Testis (tissue), 3 donors: ENCODE data around the gene REV3L. TPM values are rescaled to one million over a fixed set of nuclear protein-coding genes. Genes with fewer than 3 reads are reported as not detected.

ENCODE experiments used
- DNase-seq: peaks from one replicate; pipeline ENCODE4 v3.0.0-alpha.2; 2019
- H3K27ac ChIP-seq, 2 donors: fragments of 200-600 bp; sonication (generic); one replicate each; pipeline ENCODE4 v1.5.1; 2019
- H3K27me3 ChIP-seq: fragments of 200-600 bp; sonication (generic); one replicate; pipeline ENCODE4 v1.5.1; 2019
- H3K36me3 ChIP-seq: fragments of 200-600 bp; sonication (generic); one replicate; pipeline ENCODE4 v1.5.1; 2017; ENCODE audit warnings: low read depth; ENCODE audit errors: missing control alignments
- H3K4me1 ChIP-seq: fragments of 200-600 bp; sonication (generic); one replicate; pipeline ENCODE4 v1.5.1; 2019
- H3K4me3 ChIP-seq, 2 donors: fragments of 200-600 bp; sonication (generic); one replicate each; pipeline ENCODE4 v1.5.1; 2017 to 2019
- H3K9me3 ChIP-seq: fragments of 200-600 bp; sonication (generic); one replicate; pipeline ENCODE4 v1.5.1; 2017
- POLR2A ChIP-seq: fragments of 450-650 bp; IDR thresholded peaks from one replicate; pipeline ENCODE4 v1.6.1; 2017; ENCODE audit warnings: antibody characterized with exemption, mild to moderate bottlenecking, moderate library complexity
- WGBS, 2 donors: methylation state at CpG; one replicate each; pipeline ENCODE4 v1.1.5; 2018; 5-methylcytosine and 5-hydroxymethylcytosine counted together
- intact Hi-C: fragments of 100-400 bp; cut with DNase I; formaldehyde crosslinking; loops from one replicate; pipeline ENCODE4 v1.15.1; 2023; ENCODE audit warnings: low total_unique reads
- polyA plus RNA-seq: library from polyadenylated mRNA; stranded (reverse); fragments of 350-450 nt; fragmentation: Illumina TruSeq; extraction: RNeasy Lipid Tissue Mini Kit (QIAGEN cat#74804); gene quantifications from one replicate; pipeline ENCODE4 v1.2.3, GENCODE V29; 2014; ENCODE audit warnings: low read depth, low replicate concordance; ENCODE audit not compliant: insufficient read depth
- total RNA-seq, 2 donors: library from RNA; depleted of rRNA; stranded (reverse); fragments of >200 nt; gene quantifications; one replicate each; pipeline ENCODE4 v1.2.3, GENCODE V29; 2016
- TF ChIP-seq, protein P1 (sequence below), 3 experiments: fragments of 450-650 bp in 2 of 3; fragments of 200-600 bp in 1 of 3; sonication (generic) in 1 of 3; IDR thresholded peaks; one replicate each; pipeline ENCODE4 v1.5.1; 2016 to 2019; ENCODE audit warnings: antibody characterized with exemption in 3 of 3, mild to moderate bottlenecking in 2 of 3, moderate library complexity in 1 of 3

Gene REV3L
- total and polyA plus RNA-seq, 3 donors from 2014 or later: 11.1 to 56.8 (median 48.8) TPM

DNA sequence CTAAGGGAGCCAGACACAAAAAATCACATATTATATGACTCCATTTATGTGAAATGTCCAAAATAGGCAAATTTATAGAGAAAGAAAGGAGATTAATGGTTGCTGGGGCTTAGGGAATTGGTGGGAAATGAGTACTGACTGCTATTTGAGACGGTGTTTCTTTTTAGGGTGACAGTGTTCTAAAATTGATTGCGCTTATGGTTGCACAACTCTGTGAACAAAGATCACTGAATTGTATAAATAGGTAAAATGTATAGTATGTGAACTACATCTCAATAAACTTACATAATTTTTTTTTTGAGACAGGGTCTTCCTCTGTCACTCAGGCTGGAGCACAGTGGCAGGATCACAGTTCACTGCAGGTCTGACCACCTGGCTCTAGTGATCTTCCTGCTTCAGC, 45.4 kb downstream of the REV3L start:
- no peak for TF ChIP-seq POLR2A
- TF ChIP-seq, protein P1, sequence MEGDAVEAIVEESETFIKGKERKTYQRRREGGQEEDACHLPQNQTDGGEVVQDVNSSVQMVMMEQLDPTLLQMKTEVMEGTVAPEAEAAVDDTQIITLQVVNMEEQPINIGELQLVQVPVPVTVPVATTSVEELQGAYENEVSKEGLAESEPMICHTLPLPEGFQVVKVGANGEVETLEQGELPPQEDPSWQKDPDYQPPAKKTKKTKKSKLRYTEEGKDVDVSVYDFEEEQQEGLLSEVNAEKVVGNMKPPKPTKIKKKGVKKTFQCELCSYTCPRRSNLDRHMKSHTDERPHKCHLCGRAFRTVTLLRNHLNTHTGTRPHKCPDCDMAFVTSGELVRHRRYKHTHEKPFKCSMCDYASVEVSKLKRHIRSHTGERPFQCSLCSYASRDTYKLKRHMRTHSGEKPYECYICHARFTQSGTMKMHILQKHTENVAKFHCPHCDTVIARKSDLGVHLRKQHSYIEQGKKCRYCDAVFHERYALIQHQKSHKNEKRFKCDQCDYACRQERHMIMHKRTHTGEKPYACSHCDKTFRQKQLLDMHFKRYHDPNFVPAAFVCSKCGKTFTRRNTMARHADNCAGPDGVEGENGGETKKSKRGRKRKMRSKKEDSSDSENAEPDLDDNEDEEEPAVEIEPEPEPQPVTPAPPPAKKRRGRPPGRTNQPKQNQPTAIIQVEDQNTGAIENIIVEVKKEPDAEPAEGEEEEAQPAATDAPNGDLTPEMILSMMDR (IDR thresholded peaks at IDR 0.05): no peak
- Histone ChIP-seq H3K27me3 (no peaks in the 10 kb centered on the region), H3K9me3 (no peaks in the 10 kb centered on the region), H3K36me3 (no peaks in the 10 kb centered on the region), H3K4me3 (no peak overlapping the region), H3K27ac (no peak overlapping the region), H3K4me1 (peaks cover 1% of the 10 kb centered on the region)
- DNase-seq: no peak
- 93 to 97% methylated on average over 2 of the region's 2 CpGs for WGBS, 2 donors
- intact Hi-C loops: no loop called here

DNA sequence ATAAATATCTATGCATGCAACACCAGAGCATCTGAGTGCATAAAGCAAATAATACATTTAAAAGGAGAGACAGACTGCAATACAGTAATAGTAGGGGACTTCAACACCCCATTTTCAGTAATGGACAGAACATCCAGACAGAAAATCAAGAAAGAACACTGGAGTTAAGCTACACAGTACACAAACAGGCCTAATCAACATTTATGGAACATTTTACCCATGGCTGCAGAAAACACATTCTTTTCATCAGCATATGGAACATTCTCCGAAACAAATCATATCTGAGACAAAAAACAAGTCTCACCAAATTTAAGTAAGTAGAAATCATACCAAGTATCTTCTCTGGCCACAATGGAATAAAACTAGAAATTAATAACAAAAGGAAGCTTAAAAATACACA, 50.5 kb downstream of the REV3L start:
- intact Hi-C loops: no loop called here
- 64 to 69% methylated on average over 1 of the region's 1 CpG for WGBS, 2 donors
- Histone ChIP-seq H3K36me3 (no peaks in the 10 kb centered on the region), H3K4me1 (peaks cover 4% of the 10 kb centered on the region), H3K4me3 (no peak overlapping the region), H3K27me3 (no peaks in the 10 kb centered on the region), H3K27ac (no peak overlapping the region), H3K9me3 (no peaks in the 10 kb centered on the region)
- TF ChIP-seq POLR2A: no peak
- TF ChIP-seq, protein P1 (IDR thresholded peaks at IDR 0.05): no peak
- DNase-seq: no peak

DNA sequence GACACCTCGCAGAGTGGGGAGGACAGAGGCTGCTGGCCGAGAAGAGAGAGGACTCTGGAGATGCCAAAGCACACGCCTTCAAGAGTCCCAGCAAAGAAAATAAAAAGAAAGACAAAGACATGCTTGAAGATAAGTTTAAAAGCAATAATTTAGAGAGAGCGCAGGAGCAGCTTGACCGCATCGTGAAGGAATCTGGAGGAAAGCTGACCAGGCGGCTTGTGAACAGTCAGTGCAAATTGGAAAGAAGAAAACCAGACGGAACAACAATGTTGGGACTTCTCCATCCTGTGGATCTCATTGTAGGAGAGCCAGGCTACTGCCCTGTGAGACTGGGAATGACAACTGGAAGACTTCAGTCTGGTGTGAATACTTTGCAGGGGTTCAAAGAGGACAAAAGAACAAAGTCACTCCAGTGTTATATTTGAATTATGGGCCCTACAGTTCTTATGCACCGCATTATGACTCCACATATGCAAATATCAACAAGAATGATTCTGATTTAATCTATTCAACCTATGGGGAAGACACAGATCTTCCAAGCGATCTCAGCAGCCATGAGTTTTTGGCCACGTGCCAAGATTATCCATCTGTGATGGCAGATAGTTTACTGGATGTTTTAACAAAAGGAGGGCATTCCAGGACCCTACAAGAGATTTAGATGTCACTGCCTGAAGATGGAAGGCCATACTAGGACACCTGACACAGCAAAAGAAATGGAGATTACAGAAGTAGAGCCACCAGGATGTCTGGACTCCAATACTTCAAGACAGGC, 52.2 kb downstream of the REV3L start:
- 90 to 93% methylated on average over 11 of the region's 11 CpGs for whole genome bisulfite sequencing, 2 donors
- H3K27me3 ChIP-seq: no peaks in the 10 kb centered on the region
- no peaks in the 10 kb centered on the region for H3K9me3 ChIP-seq
- no peaks in the 10 kb centered on the region for H3K36me3 ChIP-seq
- DNase-seq: no peak
- intact Hi-C loops: no loop called here
- no peak overlapping the region for H3K27ac ChIP-seq
- no peak for TF ChIP-seq POLR2A
- TF ChIP-seq, protein P1 (IDR thresholded peaks at IDR 0.05): no peak
- H3K4me1 ChIP-seq: peaks cover 4% of the 10 kb centered on the region
- no peak overlapping the region for H3K4me3 ChIP-seq

DNA sequence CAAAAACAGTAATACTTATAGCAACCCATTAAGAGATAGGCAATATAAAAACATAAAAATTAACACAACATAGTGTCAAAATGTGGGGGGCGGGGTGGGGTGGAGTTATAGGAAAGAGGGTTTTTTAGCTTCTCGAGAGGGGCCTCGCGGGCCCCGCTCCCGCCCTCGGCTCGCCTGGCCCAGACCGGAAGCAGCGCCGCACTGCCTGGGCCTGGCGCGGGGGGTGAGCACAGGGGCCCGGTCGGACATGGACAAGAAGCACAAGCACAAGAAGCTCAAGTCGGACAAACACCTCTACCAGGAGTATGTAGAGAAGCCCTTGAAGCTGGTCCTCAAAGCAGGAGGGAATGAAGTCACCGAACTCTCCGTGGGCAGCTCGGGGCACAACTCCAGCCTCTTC, 53.4 kb downstream of the REV3L start:
- no peak for DNase-seq
- no peak overlapping the region for H3K27ac ChIP-seq
- no peak overlapping the region for H3K4me3 ChIP-seq
- H3K27me3 ChIP-seq: no peaks in the 10 kb centered on the region
- H3K9me3 ChIP-seq: no peaks in the 10 kb centered on the region
- no peaks in the 10 kb centered on the region for H3K36me3 ChIP-seq
- intact Hi-C loops: no loop called here
- TF ChIP-seq POLR2A: no peak
- TF ChIP-seq, protein P1 (IDR thresholded peaks at IDR 0.05): no peak
- H3K4me1 ChIP-seq: peaks cover 11% of the 10 kb centered on the region
- 78 to 85% methylated on average over 17 to 19 of the region's 19 CpGs for WGBS, 2 donors

DNA sequence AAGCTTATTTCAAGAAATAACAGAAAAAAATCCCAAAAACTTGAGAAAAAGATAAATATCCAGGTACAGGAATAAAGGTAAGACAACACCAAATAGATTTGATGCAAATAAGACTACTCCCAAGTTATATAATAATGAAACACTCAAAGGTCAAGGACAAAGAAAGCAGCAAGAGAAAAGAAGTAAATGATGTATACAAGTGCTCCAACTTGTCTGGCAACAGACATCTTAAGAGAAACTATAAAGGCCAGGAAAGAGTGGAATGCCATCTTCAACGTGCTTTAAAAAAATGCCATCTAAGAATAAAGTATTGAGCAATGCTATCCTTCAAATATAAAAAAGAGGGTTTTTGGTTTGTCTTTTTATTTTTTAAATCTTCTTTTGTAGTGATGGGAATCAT, 54.2 kb downstream of the REV3L start:
- H3K36me3 ChIP-seq: no peaks in the 10 kb centered on the region
- H3K27ac ChIP-seq: no peak overlapping the region

More for the DNA sequence above, 54.2 kb downstream of the REV3L start:
- no peak for DNase-seq
- WGBS, 2 donors: 73 to 80% methylated on average over 1 of the region's 1 CpG
- no peaks in the 10 kb centered on the region for H3K9me3 ChIP-seq
- intact Hi-C loops: no loop called here
- H3K27me3 ChIP-seq: no peaks in the 10 kb centered on the region
- TF ChIP-seq, protein P1 (IDR thresholded peaks at IDR 0.05): no peak
- TF ChIP-seq POLR2A: no peak
- peaks cover 15% of the 10 kb centered on the region for H3K4me1 ChIP-seq
- H3K4me3 ChIP-seq: no peak overlapping the region
